ENCODE measurements around the gene FAM53C.
A peak's percentile ranks its signal among the peaks of the same experiment; 100 is the strongest.
"Not testable (repeated sequence)": the region's sequence is repeated elsewhere in the genome, so short reads cannot be mapped to it uniquely, and the experiment has no call there.

FAM53C gene

GRCh38 chr5:138337685-138338410 is at the start of gene FAM53C:
Gene FAM53C (plus strand): TSS chr5:138338266. CDS start chr5:138341336, 3,070 bp downstream.
- peak within 1 kb of the TSS; percentile 97 for H3K27ac Mint-ChIP-seq (ENCODE audit: low read depth)
- H3K27me3 Mint-ChIP-seq = no peaks in the 10 kb centered on the region
- H3K4me3 Mint-ChIP-seq = peak within 1 kb of the TSS; percentile 90
- H3K36me3 Mint-ChIP-seq (ENCODE audit: insufficient read depth) = peaks cover 17% of the 10 kb centered on the region
- no peaks in the 10 kb centered on the region for H3K9me3 Mint-ChIP-seq
- ATAC-seq (replicated peaks; ENCODE audit: extremely low read depth, poor library complexity, severe bottlenecking) = peak; percentile 91
- peaks cover 41% of the 10 kb centered on the region for H3K4me1 Mint-ChIP-seq
- peak; percentile 92 to 94 for DNase-seq (ENCODE audit: low spot score in 2 of 2)

GRCh38 chr5:138289296-138289695 is 48.8 kb upstream of the FAM53C start:
- H3K27me3 Mint-ChIP-seq = no peaks in the 10 kb centered on the region
- no peaks in the 10 kb centered on the region for H3K9me3 Mint-ChIP-seq
- H3K27ac Mint-ChIP-seq (ENCODE audit: low read depth) = no peak overlapping the region
- no peaks in the 10 kb centered on the region for H3K4me1 Mint-ChIP-seq
- ATAC-seq (replicated peaks; ENCODE audit: extremely low read depth, poor library complexity, severe bottlenecking) (no peak), DNase-seq (ENCODE audit: low spot score in 2 of 2) (no peak)
- no peak overlapping the region for H3K4me3 Mint-ChIP-seq
- H3K36me3 Mint-ChIP-seq (ENCODE audit: insufficient read depth) = no peaks in the 10 kb centered on the region

GRCh38 chr5:138303372-138303771 is 34.7 kb upstream of the FAM53C start:
- no peaks in the 10 kb centered on the region for H3K36me3 Mint-ChIP-seq (ENCODE audit: insufficient read depth)

GRCh38 chr5:138305797-138306196 is 32.3 kb upstream of the FAM53C start:
- no peaks in the 10 kb centered on the region for H3K9me3 Mint-ChIP-seq
- H3K4me1 Mint-ChIP-seq = no peaks in the 10 kb centered on the region
- ATAC-seq (replicated peaks; ENCODE audit: extremely low read depth, poor library complexity, severe bottlenecking) (no peak), DNase-seq (ENCODE audit: low spot score in 2 of 2) (no peak)
- H3K36me3 Mint-ChIP-seq (ENCODE audit: insufficient read depth) = no peaks in the 10 kb centered on the region
- H3K4me3 Mint-ChIP-seq = no peak overlapping the region
- H3K27me3 Mint-ChIP-seq = no peaks in the 10 kb centered on the region
- H3K27ac Mint-ChIP-seq (ENCODE audit: low read depth) = no peak overlapping the region

More at GRCh38 chr5:138303372-138303771, 34.7 kb upstream of the FAM53C start:
- ATAC-seq (replicated peaks; ENCODE audit: extremely low read depth, poor library complexity, severe bottlenecking) (no peak), DNase-seq (ENCODE audit: low spot score in 2 of 2) (no peak)
- no peaks in the 10 kb centered on the region for H3K27me3 Mint-ChIP-seq
- no peaks in the 10 kb centered on the region for H3K9me3 Mint-ChIP-seq
- H3K4me3 Mint-ChIP-seq = no peak overlapping the region
- no peaks in the 10 kb centered on the region for H3K4me1 Mint-ChIP-seq
- H3K27ac Mint-ChIP-seq (ENCODE audit: low read depth) = no peak overlapping the region

- peaks cover 2% of the 10 kb centered on the region for H3K36me3 Mint-ChIP-seq (ENCODE audit: insufficient read depth)
Measured at GRCh38 chr5:138315751-138316278, 22.3 kb upstream of the FAM53C start.

GRCh38 chr5:138316355-138316754 is 21.7 kb upstream of the FAM53C start:
- no peak overlapping the region for H3K27ac Mint-ChIP-seq (ENCODE audit: low read depth)
- ATAC-seq (replicated peaks; ENCODE audit: extremely low read depth, poor library complexity, severe bottlenecking) = no peak
- DNase-seq (ENCODE audit: low spot score in 2 of 2) = no peak
- no peaks in the 10 kb centered on the region for H3K4me1 Mint-ChIP-seq
- H3K4me3 Mint-ChIP-seq = no peak overlapping the region
- H3K9me3 Mint-ChIP-seq = no peaks in the 10 kb centered on the region
- no peaks in the 10 kb centered on the region for H3K27me3 Mint-ChIP-seq
- peaks cover 2% of the 10 kb centered on the region for H3K36me3 Mint-ChIP-seq (ENCODE audit: insufficient read depth)

More at GRCh38 chr5:138315751-138316278, 22.3 kb upstream of the FAM53C start:
- DNase-seq (ENCODE audit: low spot score in 2 of 2) = no peak
- no peaks in the 10 kb centered on the region for H3K9me3 Mint-ChIP-seq
- H3K4me1 Mint-ChIP-seq = no peaks in the 10 kb centered on the region
- no peak overlapping the region for H3K4me3 Mint-ChIP-seq
- no peaks in the 10 kb centered on the region for H3K27me3 Mint-ChIP-seq
- no peak overlapping the region for H3K27ac Mint-ChIP-seq (ENCODE audit: low read depth)
- no peak for ATAC-seq (replicated peaks; ENCODE audit: extremely low read depth, poor library complexity, severe bottlenecking)

GRCh38 chr5:138318211-138318610 is 19.9 kb upstream of the FAM53C start:
- not testable (repeated sequence) for H3K27ac Mint-ChIP-seq (ENCODE audit: low read depth); H3K4me3 Mint-ChIP-seq; H3K27me3 Mint-ChIP-seq; DNase-seq (ENCODE audit: low spot score in 2 of 2); H3K9me3 Mint-ChIP-seq; H3K4me1 Mint-ChIP-seq; ATAC-seq (replicated peaks; ENCODE audit: extremely low read depth, poor library complexity, severe bottlenecking); H3K36me3 Mint-ChIP-seq (ENCODE audit: insufficient read depth)

- no peak for DNase-seq (ENCODE audit: low spot score in 2 of 2)
Measured at GRCh38 chr5:138330813-138331448, 7.1 kb upstream of the FAM53C start.

GRCh38 chr5:138331449-138332368 is 6.4 kb upstream of the FAM53C start, which contains the start of gene CDC25C:
Gene CDC25C (minus strand): TSS chr5:138331804. CDS start chr5:138331180, 624 bp downstream.
- Mint-ChIP-seq H3K27me3 (no peaks in the 10 kb centered on the region), H3K4me1 (peaks cover 13% of the 10 kb centered on the region), H3K36me3 (ENCODE audit: insufficient read depth) (peaks cover 10% of the 10 kb centered on the region), H3K9me3 (no peaks in the 10 kb centered on the region), H3K27ac (ENCODE audit: low read depth) (peak within 1 kb of the TSS; percentile 81), H3K4me3 (peak within 1 kb of the TSS; percentile 95)
- ATAC-seq (replicated peaks; ENCODE audit: extremely low read depth, poor library complexity, severe bottlenecking) (peak; percentile 100), DNase-seq (ENCODE audit: low spot score in 2 of 2) (peak; percentile 87 to 95)

More at GRCh38 chr5:138330813-138331448, 7.1 kb upstream of the FAM53C start:
- peaks cover 10% of the 10 kb centered on the region for H3K36me3 Mint-ChIP-seq (ENCODE audit: insufficient read depth)
- H3K4me3 Mint-ChIP-seq = peak overlapping the region; percentile 95
- peak overlapping the region; percentile 81 for H3K27ac Mint-ChIP-seq (ENCODE audit: low read depth)
- peaks cover 12% of the 10 kb centered on the region for H3K4me1 Mint-ChIP-seq
- ATAC-seq (replicated peaks; ENCODE audit: extremely low read depth, poor library complexity, severe bottlenecking) = no peak
- no peaks in the 10 kb centered on the region for H3K9me3 Mint-ChIP-seq
- H3K27me3 Mint-ChIP-seq = no peaks in the 10 kb centered on the region

GRCh38 chr5:138334867-138335447 is 3.1 kb upstream of the FAM53C start:
- H3K4me1 Mint-ChIP-seq = peaks cover 35% of the 10 kb centered on the region
- H3K27ac Mint-ChIP-seq (ENCODE audit: low read depth) = no peak overlapping the region
- H3K9me3 Mint-ChIP-seq = no peaks in the 10 kb centered on the region
- H3K36me3 Mint-ChIP-seq (ENCODE audit: insufficient read depth) = peaks cover 24% of the 10 kb centered on the region
- no peaks in the 10 kb centered on the region for H3K27me3 Mint-ChIP-seq
- no peak for ATAC-seq (replicated peaks; ENCODE audit: extremely low read depth, poor library complexity, severe bottlenecking)
- H3K4me3 Mint-ChIP-seq = no peak overlapping the region
- DNase-seq (ENCODE audit: low spot score in 2 of 2) = no peak

- no peaks in the 10 kb centered on the region for H3K9me3 Mint-ChIP-seq
- peaks cover 16% of the 10 kb centered on the region for H3K36me3 Mint-ChIP-seq (ENCODE audit: insufficient read depth)
- peak overlapping the region; percentile 97 for H3K27ac Mint-ChIP-seq (ENCODE audit: low read depth)
- peak overlapping the region; percentile 90 for H3K4me3 Mint-ChIP-seq
- peak; percentile 40 for ATAC-seq (replicated peaks; ENCODE audit: extremely low read depth, poor library complexity, severe bottlenecking)
- H3K4me1 Mint-ChIP-seq = peaks cover 44% of the 10 kb centered on the region
- H3K27me3 Mint-ChIP-seq = no peaks in the 10 kb centered on the region
- DNase-seq (ENCODE audit: low spot score in 2 of 2) = no peak
Measured at GRCh38 chr5:138336952-138337684, 948 bp upstream of the FAM53C start.
